GM12875 (cell line): Measurements from ENCODE around the gene MUC13.
"Not testable (repeated sequence)": the region's sequence is repeated elsewhere in the genome, so short reads cannot be mapped to it uniquely, and the experiment has no call there.

Experiments
- H3K4me3 ChIP-seq: one replicate; pipeline ENCODE4 v1.5.1; 2011; ENCODE audit warnings: low read depth, low read length, control low read depth
- CTCF ChIP-seq: IDR thresholded peaks from 2 replicates; pipeline ENCODE4 v1.5.1; 2011; ENCODE audit warnings: low read depth, mild to moderate bottlenecking, control low read depth, inconsistent platforms, low read length, moderate library complexity, borderline replicate concordance; ENCODE audit not compliant: insufficient read depth

Gene MUC13

GRCh38 chr3:124964387-124964786, 29.8 kb upstream of the MUC13 start:
- no peak overlapping the region for H3K4me3 ChIP-seq
- no peak for TF ChIP-seq CTCF

GRCh38 chr3:124963755-124964154, 29.2 kb upstream of the MUC13 start:
- no peak overlapping the region for H3K4me3 ChIP-seq
- no peak for TF ChIP-seq CTCF

GRCh38 chr3:124962403-124962940, 27.9 kb upstream of the MUC13 start:
- TF ChIP-seq CTCF, result no peak
- H3K4me3 ChIP-seq, result no peak overlapping the region

GRCh38 chr3:124960698-124961097, 26.1 kb upstream of the MUC13 start:
- H3K4me3 ChIP-seq, result no peak overlapping the region
- no peak for TF ChIP-seq CTCF

GRCh38 chr3:124960105-124960504, 25.6 kb upstream of the MUC13 start:
- no peak overlapping the region for H3K4me3 ChIP-seq
- TF ChIP-seq CTCF, result no peak

GRCh38 chr3:124957951-124958350, 23.4 kb upstream of the MUC13 start:
- not testable (repeated sequence) for H3K4me3 ChIP-seq

- TF ChIP-seq CTCF, result no peak
These were observed 17.8 kb upstream of the MUC13 start for GRCh38 chr3:124952282-124952855.

More at GRCh38 chr3:124952282-124952855, 17.8 kb upstream of the MUC13 start:
- no peak overlapping the region for H3K4me3 ChIP-seq
